ENCODE measurements around the gene DOK7.

GRCh38 chr4:3521621-3522325 lies 58.7 kb downstream of the DOK7 start:
- no peak for TF ChIP-seq CTCF (conservative IDR thresholded peaks at IDR 0.05)
- TF ChIP-seq EZH2 (IDR thresholded peaks at IDR 0.05; ENCODE audit: low read depth), result no peak

Data from PC-9 (cell line).